Stimulated activated CD4-positive, alpha-beta T cell treated with anti-CD3 and anti-CD28 coated beads, TNF-alpha, amount 100 ng/mL, for 4 hours (primary cell): ENCODE results near the gene CCDC110.

Source experiments
- DNase-seq, 3 experiments: peaks; one replicate each; pipeline ENCODE4 v3.0.0-alpha.2; 2020; ENCODE audit warnings: low read depth in 3 of 3

The CCDC110 gene

DNA sequence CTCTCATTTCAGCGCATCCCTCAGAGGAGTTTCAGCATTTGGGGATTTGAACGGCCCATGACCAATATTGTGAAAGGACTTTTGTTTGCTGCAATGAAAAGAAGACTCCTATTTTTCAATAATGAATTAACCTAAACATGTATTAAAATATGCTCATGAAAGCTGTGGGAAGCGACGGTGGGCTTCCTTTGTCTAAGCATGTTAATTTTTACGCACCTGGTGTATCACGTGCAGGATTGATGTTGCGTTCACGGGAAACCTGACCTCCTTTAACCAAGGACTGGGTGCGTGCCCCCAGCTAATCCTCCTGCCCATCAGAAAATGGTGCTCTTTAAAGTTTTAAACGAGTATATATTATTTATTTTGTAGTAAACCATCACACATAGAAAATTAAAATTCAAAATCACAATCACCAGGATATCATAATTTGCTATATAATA lies 590 bp upstream of the CCDC110 start:
- DNase-seq: no peak

- DNase-seq: peak in 2 of 3 experiments; percentile 10 to 18
Observed at GRCh38 chr4:185470501-185471195, 885 bp downstream of the CCDC110 start.

GRCh38 chr4:185469580-185470154 lies 1.9 kb downstream of the CCDC110 start:
- no peak for DNase-seq

GRCh38 chr4:185468999-185469398 lies 2.5 kb downstream of the CCDC110 start:
- DNase-seq: no peak

DNA sequence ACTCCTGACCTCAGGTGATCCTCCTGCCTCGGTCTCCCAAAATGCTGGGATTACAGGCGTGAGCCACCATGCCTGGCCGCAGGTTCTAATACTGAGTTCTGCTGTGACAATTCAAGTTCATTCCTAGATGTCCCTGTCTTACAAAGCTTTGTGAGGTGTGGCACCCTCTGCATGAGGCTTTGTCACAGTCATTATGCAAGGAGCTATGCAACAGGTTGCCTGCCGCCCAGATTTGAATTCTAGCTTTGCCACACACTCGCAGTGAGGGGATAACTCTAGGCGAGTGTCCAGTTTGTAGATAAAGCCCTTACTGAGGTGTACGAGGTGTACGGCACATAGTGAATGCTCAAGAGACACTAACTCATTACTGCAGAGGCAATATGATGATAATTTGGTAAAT lies 3.5 kb downstream of the CCDC110 start:
- no peak for DNase-seq

DNA sequence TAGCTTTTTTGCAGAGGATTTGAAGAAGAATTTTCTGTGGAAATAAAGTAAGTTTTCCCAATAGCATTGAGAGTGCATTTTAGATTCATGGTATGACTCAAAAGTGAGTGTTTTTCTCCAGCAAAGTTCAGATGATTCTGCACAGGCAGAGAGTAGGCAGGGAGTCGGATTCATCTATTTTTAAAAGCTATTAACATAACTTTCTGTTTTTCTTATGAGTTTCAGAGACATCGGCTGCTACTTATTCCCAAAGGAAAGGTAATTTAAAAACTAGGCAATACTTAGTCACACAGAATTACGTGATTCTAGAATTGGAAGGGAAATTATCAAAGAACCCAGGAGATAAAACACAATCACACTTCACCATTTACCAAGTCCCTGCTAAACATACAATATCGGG lies 4.4 kb downstream of the CCDC110 start:
- no peak for DNase-seq

GRCh38 chr4:185465707-185466106 lies 5.8 kb downstream of the CCDC110 start:
- no peak for DNase-seq

DNA sequence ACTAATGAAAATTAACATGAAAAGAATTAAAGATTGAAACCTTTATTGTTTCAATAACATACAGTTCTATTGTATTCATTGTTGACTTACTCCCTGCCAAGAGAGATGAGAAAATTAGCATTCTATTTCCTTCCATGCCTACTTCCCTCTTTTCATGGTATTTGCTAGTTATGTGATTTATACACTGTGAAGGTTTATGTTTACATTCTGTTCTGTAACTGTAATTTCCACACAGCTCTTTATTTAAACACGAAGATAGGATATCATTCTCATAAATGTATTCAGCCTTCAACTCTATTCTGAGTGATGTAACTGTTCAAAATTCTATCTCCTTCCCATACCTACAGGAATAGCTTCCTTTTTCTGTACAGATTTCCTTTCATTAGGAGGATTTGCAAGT lies 6.6 kb downstream of the CCDC110 start:
- no peak for DNase-seq

DNA sequence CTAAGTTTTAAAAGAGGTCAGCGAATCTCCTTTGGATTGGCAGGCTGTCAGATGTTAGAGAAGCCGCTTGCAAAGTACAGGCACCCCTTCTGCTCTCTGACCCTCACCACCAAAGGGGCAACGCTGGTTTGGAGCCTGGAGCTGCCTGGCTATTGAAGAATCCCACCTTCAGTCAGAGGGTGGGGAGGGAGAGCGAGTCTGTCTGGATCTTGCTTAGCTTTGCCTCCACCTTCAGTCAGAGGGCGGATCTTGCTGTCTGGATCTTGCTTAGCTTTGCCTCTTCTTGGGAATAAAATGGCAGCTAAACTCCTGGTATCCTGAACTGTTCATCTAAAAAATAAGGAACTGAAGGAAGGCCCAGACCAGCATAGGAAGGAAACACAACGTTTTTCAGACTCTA lies 7.3 kb downstream of the CCDC110 start:
- no peak for DNase-seq

DNA sequence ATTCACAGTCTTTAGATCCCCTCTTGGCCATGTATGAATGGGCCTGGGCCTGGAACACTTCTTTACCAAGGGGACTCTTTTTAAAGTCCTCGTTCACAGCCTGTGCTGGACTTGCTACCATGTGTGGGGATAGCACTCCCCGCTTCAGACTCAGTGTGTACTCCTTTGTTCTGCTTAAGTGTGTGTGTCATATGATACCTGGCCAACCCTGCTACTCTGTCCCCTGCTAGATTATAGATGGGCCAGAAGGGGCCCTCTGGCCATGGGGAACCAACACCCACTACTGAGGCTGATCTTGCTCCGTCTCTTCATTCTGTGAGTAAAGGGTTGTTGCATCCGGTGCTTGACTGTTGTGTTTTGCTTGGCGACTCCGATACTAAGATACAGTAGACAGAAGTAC lies 8.0 kb downstream of the CCDC110 start:
- no peak for DNase-seq

- DNase-seq: no peak
Observed at GRCh38 chr4:185461565-185461964, 10.0 kb downstream of the CCDC110 start.

GRCh38 chr4:185457136-185457535 lies 14.4 kb downstream of the CCDC110 start:
- no peak for DNase-seq

- DNase-seq: no peak
Observed at GRCh38 chr4:185456131-185456530, 15.4 kb downstream of the CCDC110 start.

DNA sequence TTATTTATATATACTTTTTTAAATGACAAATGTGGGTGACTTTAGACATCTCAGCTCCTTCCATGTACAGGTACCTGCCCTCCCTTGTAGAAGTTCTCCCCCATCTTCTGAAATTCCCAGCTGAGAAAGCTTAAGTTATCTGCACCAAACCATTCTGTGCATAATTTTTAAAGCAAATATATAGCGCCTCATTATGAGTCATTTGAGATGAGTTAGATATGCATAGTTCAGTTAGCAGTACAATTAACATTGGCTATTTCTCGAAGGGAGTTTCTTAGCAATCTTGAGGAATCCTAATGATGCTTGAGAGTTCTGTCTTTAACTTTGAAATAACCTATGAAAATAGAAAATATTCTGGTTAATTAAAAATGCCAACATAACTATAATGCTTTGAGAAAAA lies 26.3 kb downstream of the CCDC110 start:
- DNase-seq: no peak

DNA sequence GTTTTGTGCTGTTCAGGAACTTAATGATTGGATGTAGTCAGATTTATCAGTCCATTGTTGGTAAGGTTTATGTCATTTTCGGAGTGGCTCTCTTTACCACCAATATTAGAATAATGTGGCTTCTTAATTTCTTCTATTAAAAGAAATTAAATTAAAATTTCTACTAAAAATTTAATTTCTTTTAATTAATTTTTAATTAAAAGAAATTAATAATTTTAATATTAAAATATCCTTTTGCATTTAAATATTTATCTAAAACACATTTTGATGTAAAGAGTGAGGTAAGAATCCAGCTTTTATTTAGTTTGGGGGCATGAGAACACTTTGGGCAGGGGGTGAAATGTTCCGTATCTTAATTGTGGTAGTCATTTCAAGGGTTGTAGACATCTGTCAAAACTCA lies 30.1 kb downstream of the CCDC110 start:
- no peak for DNase-seq

DNA sequence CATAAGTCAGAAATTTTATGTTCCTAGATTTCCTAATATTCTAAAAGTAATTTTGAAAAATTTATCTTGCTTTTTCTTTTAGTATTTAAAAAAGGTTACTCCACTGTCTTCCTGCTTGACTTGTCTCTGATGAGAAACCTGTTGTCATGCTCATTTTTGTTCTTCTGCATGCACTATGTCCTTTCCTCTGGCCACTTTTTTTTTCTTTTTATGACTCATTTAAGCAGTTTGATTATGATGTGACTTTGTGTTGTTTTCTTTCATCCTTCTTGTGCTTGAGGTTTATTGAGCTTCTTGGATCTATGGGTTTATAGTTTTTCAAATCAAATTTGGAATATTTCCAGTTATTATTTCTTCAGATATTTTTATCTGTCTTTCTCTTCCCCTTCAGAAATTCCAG lies 33.7 kb downstream of the CCDC110 start:
- no peak for DNase-seq

DNA sequence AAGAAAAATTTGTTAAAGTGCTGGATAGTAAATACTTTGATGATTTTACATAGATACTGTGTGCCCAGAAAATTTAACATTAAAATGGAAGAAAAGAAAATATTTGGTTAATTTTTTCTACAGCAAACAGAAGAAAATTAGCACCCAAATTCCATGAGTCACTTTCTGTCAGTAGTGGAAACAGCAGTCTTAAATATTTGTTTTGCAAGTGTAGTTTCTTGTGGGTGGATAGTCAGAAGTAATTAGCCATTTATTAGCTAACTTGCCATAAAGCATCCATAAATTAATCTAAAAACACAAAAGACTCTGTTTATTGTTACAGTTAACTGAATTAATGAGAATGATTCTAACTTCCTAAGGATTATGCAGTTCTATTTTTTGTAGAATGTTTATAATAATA lies 36.1 kb downstream of the CCDC110 start:
- no peak for DNase-seq

GRCh38 chr4:185429660-185430059 lies 41.9 kb downstream of the CCDC110 start:
- DNase-seq: no peak

- DNase-seq: no peak
Observed at GRCh38 chr4:185426960-185427688, 44.4 kb downstream of the CCDC110 start.

- DNase-seq: peak; percentile 75 to 82 (median 75)
Observed at GRCh38 chr4:185425647-185426352, 45.7 kb downstream of the CCDC110 start, which contains the start of gene UFSP2. TSS of gene UFSP2 (minus strand) at chr4:185425964. CDS start at chr4:185425868, 96 bp downstream.

- no peak for DNase-seq
Observed at GRCh38 chr4:185424905-185425646, 46.5 kb downstream of the CCDC110 start.
